Stimulated activated CD4-positive, alpha-beta T cell treated with anti-CD3 and anti-CD28 coated beads, Interleukin-2, amount 100 ng/mL, for 24 hours (primary cell): ENCODE measurements around the gene RBSN.
A peak's percentile ranks its signal among the peaks of the same experiment; 100 is the strongest.
"Not testable (repeated sequence)": the region's sequence is repeated elsewhere in the genome, so short reads cannot be mapped to it uniquely, and the experiment has no call there.

Experiments
- DNase-seq, 2 donors: peaks; one replicate each; pipeline ENCODE4 v3.0.0-alpha.2; 2020

The RBSN gene

DNA sequence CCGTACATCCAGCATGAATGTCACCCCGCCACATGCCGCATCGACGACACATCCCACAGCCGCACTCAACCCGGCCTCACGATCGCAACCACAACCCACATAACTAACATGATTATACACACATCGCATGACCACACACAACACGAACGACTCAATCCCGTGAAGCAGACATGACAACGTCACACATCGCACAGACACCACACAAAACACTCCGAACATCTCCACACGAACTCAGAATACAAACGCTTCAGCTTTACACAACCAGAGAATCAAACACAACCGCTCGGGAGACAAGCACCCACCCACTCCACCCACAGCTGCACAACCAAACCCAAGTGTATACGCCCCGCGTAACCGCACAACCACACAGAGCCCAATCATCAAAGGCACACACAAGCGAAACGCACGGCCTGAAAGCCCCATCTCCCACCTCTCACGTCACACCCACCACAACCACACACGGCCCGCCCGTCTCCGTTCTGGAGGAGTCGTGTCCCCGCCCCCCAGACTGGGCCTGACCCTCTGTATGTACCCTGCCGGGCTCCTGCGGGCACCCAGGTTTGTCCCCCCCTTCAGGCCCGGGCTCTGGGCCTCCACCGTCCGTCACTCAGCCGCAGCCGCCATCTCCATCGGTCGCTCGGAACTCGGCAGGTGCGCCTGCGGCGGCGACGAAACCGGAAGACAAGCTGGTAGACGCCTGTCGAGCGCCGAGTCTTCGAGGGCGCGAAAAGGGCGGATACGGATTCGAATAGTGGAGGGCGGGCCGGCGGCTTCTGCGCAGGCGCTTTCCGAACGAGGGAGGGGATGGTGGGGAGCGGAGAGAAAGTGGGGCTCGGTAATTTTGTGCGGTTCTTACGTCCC, at the start of gene RBSN:
Gene RBSN (minus strand): TSS at position 646 of the 861 bp plus-strand sequence. CDS start 3,028 bp downstream, outside the sequence.
- peak; percentile 95 to 96 for DNase-seq

DNA sequence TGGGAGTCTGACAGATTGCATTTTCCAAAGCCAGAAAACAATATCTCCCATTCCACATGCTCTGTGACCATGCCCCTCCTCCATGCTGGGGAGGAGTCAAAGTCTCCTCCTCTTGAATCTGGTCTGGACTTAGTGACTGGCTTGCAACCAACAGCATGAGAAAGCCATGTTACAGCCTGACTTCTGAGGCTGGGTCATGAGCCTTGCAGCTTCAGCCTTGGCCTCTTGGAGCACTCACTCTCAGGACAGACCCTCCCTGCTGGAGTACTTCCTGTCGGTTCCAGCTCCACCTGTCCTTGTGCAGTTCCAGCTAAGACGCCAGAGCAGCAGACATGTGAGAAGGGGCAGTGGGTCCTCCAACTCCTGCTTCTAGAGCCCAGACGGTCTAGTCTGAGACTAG, 49.7 kb upstream of the RBSN start:
- DNase-seq = no peak

DNA sequence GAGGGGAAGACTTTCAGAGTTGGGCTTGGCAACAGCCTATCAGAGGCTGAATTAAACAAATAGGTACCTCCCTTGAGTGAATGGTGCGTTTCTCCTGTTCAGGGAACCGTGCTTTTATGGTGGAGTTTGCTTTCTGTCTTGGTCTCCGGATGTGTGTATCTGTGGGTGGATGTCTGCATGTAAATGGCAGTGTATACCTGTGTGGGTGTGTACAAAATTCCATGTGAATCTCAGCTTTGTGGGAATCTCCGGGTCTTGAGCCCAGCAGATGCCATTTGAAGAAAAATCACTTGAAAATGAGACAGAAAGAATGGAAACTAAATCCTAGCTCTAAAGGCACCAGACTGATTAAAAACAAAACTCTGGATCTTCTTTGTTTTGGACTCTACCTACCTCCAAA, 37.9 kb upstream of the RBSN start:
- DNase-seq = not testable (repeated sequence)

DNA sequence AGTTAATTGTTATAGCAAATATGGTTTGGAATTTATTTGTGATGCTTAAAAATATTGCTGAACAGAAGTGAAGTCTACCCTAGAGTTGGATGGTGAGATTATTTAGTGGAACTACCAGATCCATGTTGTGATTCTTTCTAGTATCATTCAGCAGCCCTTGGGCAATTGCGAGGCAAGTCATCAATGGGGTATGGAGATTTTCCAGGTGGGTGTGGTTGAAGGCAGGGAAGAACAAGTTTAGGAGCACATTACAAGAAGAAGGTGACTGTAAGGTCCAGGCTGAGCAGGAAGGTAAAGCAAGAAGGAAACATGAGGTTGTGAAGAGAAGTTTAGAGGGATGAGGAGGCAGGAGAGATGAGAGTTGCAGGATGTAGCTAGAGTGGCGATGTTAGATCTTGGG, 36.0 kb upstream of the RBSN start:
- not testable (repeated sequence) for DNase-seq

DNA sequence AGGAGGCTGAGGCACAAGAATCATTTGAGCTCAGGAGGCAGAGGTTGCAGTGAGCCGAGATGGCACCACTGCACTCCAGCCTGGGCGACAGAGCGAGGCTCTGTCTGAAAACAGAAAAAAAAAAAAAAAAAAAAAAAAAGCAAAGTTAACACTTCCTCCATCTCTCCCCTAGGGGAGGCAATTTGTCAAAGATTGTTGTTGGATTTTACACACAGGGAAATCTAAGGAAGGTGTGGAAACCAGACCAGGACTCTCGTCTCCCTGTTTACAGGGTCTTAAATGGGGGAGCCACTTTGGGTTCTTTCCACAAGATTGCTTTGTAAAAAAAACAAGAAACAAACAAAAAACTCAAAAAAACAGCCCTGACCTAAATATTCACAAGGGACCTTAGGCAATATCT, 29.5 kb upstream of the RBSN start:
- DNase-seq = not testable (repeated sequence)

DNA sequence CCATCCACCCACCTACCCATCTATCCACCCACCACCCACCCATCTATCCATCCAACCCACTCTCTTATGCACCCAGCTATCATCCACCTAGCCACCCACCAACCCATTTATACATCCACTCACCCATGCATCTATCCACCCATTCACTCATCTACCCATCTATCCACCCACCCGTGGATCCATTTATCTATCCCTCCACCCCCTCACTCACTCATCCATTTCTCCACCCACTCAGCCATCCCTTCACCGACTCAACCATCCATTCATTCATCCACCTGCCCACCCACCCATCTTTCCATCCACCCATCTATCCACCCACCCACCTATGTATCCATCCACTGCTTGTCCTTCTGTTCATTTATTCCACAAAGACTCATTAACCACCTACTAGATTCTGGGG, 28.0 kb upstream of the RBSN start:
- DNase-seq = not testable (repeated sequence)

DNA sequence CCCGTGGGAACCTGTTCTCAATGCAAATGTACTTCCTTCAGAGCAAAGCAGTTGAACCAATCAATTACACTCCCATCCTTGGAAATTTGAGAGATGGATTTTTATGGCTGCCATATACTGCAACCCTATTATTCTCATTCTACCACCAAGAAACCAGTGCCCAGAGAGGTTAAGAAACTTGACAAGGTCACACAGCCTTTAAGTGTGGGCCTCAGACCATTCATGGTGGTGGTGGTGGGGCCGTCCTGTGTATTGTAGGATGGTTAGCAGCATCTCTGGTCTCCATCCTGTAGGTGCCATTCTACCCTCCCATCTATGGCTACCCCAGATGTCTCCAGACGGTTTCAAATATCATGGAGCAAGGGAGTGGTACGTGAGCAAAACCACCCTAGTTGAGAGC, 23.4 kb upstream of the RBSN start:
- no peak for DNase-seq

DNA sequence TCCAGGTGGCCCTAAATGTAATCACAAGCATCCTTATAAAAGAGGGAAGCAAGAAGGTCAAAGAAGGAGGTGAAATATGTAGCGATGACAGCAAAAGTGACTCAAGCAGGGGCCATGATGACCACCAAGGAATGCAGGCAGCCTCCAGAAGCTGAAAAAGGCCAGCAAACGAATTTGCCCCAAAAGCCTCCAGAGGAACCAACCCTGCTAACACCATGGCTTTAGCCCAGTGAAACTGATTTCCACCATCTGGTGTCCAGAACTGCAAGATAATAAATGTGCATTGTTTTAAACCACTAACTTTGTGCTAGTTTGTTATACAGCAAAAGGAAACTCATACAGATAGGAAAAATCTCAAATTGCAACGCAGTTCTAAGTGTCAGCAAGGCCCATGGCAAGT, 23.0 kb upstream of the RBSN start:
- DNase-seq = no peak

DNA sequence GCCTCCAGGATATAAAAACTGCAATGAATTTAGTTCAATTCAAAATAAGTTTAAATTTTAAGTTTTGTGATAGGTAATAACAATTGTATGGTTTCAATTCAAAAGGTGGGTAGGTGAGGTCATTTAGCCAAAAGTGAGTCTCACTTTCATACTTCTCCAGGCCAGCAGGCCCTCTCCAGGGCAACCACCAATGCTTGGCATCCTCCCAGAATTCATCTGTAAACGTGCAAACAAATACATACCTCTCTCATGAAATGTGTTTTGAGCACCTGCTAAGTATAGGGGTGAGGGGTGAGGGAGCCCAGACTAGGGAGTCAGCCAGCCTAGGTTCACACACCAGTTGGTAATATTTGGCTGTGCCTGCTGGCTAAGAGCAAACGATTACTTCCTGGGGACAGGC, 22.0 kb upstream of the RBSN start:
- DNase-seq = no peak

DNA sequence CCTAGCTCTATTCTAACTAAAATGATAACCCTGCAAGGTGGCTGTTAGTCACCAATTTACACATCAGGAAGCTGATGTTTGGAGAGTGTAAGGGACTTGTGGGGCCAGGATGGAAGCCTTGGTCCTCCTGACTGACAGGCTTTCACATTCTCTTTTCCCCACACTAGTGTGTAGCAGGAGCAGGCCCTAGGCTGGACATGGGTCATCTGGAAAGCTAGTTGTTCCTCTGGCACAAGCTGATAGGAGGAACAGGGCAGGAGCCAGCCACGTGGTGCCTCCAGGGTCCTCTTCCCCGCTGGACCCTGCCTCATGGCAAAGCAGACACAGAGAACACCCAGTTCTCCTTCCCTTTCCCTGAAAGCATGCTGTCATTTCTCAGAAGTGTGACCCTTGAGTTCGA, 18.1 kb upstream of the RBSN start:
- DNase-seq = no peak

DNA sequence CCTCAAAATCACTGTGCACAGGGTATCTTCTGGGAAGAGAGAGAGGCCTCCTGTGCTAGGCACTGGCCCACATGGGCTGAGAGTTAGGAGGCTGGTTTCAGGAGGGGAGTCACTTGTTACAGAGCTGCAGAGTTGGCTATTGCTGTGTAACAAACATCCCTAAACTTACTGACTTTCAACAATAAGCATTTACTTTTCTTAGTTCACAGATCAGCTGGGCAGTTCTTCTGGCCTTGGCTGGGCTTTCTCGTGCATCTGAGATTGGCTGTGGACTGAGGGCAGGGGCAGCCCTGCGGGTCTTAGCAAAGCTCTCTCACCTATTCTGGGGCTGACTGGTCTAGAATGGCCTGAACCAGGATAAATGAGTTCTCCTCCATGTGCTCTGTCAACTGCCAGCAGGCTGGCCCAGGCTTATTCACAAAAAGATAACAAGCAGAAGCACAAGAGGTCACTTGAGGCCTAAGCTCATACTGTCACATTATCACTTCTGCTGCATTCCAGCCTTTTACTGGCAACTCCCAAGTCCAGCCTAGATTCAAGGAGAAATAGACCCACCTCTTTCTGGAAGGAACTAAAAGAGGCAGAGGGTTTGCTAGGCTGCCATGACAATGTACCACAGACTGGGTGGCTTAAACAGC, 17.2 kb upstream of the RBSN start:
- DNase-seq = no peak

DNA sequence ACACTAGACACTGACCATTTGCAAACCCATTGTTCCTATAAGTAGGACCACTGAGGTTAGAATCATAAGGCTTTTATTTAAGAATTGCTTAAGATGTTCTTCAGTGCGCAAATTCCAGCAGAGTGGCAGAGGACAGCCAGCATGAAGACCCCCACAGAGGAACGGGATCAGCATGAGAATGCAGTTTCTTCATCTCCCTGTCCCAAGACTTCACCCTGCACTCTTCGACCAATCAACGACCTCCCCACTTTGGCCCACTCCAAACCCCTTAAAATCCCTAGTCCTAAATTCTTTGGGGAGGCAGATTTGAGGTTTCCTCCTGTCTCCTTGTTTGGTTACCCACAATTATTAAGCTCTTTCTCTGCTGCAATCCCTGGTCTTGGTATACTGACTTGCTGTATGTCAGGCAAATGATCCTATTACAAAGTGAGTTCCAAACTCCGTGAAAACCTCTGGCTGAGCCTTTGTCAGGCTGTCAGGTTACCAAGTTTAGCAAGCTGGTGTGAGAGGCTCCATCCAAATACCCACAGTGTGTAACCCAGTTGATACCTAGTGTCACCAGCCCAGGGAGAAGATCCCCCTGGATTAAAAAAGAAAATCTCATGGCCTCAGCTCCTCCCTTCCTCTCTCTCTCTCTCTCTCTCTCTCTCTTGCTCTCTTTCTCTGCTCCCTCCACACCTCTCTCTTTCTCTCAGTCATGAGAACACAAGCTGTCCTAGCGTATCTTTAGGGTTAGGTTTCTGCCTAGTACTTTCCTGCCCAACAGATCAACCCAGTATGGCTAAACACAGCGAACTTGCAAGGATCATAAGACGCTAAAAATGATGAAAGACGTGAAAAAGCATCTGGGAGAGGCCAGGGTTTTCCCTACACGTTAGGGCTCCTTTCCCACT, 15.8 kb upstream of the RBSN start:
- DNase-seq = no peak

DNA sequence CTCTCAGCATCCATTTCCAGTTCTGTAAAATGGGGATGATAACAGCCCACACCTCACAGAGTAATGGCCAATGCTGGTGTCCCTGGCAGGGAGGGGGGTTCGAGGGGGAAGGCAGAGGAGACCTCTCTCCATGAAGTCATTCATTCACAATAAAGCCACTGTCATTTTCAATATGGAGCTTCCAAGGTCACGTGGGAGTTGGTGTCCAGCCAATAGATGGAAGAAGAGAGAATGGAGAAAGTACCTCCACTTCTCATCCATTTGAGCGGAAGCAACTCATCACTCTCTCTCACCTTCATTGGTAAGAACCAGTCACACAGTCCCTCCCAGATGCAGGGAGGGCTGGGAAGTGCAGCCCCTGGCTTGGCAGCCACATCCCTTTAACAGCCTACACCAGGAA, 14.9 kb upstream of the RBSN start:
- no peak for DNase-seq

DNA sequence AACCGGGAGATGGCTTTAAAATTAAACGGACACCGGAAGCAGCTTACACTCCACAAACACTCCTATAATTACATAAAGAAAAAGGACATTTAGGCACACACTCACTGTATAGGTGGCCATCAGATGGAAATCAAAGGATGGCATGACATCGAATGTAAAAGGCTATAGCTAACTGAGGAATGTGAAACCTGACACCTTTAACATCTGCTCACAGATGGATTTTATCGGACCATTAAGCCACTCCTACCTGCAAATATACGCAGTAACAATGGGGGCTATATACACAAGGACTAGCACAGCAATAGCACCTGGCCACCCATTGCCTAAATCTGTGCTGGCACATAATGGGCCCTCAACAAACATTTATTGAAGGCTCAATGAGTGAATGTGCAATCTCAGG, 14.5 kb upstream of the RBSN start:
- no peak for DNase-seq

DNA sequence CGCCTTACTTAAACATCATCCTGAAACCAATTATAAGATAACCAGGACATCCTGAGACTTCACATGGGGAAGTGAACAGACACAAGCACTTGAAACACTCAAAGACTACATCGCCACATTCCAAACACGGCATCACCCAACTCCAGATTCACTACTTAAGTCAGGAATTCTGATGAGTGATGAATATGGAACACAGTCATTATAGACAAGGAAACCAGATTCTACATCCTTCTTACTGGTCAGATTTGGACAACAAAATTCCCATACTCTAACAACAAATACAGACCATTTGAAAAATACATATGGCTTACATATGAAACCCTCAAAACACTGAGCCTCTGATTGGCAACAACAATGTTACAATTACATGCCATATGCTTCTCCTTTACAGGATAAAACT, 13.1 kb upstream of the RBSN start:
- no peak for DNase-seq

DNA sequence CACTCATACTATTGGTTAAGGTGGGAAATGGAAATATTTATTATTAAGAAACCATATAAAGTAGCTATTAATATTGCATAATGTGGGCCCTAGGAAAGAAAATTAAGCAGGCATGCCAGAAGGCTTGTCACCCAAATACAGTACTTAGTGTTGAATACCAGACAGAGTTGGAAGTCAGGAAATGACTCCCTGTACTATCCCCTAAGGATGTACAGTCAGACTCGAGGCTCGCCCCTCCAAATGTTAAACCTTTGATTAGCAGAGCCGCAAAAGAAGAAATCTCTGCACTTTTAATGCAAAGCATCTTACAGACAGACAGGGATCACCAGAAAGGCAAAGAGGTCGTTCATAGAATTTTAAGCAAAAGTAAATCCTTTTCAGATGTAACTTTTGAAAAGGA, 11.3 kb upstream of the RBSN start:
- no peak for DNase-seq

DNA sequence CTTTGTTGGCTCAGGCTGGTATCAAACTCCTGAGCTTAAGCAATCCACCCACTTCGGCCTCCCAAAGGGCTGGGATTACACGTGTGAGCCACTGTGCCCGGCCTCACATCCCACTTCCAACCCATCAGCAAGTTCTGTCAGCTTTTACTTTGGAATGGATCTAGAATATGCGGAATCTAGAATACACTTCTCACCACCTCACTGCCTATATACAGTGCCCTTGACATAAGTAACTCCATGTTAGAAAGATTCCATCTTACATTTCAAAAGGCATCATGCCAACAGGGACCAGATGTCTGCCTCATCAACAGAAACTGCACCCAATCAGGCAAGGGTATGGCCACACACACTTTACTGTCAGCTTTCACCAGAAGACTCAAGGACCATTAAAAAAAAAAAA, 9.9 kb upstream of the RBSN start:
- no peak for DNase-seq

DNA sequence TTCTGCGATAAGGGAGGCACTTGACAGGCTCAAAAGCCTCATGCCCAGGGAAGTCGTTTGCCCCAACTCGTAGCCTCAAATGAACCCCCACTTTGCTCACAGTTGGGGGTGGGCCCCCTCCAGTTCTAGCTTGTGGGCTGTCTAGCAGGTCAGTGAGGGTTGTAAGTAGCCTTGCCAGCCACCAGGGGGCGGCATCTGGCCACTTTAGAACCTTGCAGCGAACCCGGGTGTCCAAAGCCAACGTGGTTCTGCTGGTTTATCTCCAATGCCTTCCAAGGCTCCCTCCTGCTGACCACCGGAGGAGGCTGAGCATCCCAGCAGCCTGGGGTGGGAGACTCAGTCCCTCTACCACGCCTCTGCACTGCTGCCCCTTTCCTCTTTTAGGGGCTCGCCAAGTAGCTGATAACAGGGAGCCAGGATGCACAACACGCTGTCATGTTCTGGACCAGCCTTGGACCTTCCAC, 9.2 kb upstream of the RBSN start:
- DNase-seq = peak; percentile 80 to 83

DNA sequence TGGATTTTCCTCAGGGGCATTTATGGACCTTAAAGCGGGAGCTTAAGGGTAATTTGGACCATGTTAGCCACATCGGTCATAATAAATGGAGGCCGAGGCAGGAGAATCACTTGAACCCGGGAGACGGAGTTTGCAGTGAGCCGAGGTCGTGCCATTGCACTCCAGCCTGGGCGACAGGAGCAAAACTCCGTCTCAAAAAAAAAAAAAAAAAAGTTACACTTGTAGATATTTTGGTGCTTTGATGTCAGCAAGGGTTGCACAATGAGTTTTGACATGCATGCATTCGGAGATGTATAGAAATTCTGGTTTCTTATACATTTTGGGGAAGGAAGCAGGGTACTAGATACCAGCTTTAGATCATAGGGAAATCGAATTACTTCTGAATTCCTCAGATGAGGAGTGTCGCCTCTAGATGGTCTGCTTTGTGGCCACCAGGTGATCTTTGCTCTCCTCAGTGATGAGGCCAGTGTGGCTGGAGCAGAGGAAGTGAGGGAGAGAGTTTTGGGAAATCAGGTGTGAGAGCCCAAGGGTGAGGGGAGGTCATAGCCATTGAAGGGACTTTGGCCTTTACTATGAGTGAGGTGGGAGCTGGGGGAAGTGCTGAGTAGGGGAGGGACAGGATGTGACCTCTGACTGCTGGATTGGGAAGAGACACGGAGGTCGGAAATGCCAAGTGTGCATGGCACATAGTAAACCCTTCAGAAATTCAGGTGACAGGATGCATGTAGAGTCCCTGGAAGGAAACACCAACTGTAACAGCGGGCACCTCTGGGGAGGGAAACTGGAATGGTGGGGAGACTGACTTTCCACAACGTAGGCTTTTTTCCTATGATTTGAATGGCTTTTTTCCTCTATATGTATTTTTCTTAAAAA, 8.4 kb upstream of the RBSN start:
- no peak for DNase-seq

DNA sequence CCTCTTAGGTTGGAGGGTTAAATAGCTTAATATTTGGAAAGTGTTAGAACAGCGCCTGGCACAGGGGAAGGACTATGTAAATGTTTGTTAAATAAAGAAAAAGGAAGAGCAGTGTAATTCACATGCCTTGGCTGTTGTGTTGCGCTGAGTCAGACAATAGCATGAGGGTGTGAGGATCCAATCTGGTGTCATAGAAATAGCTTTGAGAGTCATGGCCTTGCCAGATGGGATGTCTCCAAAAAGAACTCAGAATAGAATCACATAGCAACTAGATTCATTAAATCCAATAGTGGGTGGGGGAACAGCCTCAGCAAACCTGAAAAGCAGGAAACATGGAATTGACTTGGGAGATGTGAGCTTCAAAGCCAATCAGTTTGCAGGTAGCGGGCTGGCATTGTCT, 3.9 kb upstream of the RBSN start:
- DNase-seq = no peak

DNA sequence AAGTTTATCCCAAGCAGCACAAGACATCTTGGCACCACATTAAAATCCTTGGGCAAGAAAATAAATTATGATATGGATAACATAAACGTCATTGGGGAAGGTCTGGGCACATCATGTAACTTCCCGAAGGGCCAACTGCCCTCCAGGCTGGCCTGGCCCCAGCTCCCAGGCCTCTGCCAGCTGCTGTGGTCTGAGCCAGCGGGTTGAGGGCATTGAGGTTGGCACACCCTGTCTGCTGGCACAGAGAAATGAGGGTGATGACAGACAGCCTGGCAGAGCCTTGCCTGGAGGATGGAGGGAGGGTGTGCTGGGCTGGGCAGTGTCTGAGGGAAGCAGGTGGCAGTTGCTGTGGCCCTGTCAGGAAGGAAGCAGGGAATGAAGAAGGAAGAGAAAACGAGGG, 3.3 kb upstream of the RBSN start:
- no peak for DNase-seq

DNA sequence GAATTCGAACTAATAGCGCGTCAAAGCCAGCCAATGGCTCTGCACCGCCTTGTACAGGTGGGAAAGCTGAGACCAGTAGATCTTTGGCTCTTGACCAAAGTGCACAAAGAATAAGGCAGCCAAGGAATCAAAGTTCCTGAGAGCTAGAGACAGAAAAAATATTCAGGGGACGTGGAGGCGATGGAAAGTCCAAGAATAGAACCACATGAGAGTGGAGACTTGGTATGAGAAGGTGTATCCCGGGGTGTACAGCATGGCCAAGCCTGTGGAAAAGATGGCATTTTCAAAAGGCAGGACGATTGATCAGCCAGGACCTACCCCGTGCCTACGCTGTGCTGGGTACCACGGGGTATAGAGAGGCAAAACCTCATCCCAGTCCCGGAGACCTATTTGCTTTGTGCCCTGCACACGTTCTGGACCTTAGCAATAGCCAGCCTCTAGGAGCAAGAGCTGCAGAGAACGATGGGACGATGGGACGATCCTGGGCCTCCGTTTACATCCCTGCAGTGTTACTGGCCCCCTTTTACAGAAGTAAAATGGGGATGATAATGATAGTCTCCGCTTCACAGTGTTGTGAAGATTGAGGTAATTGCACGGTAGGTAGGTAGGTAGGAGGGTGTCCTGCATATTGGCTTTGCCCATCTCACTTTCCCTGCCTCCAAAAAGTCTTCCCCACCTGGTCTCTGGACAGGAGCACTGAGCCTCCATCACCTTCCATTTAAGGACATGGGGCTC, 583 bp upstream of the RBSN start:
- DNase-seq = peak; percentile 14 to 28
